AG08396 (cell line): ENCODE results near the gene CALHM2.

Experiments
- DNase-seq: peaks from one replicate; pipeline ENCODE4 v3.0.0; 2012; ENCODE audit warnings: low spot score, mixed read lengths

CALHM2 gene

GRCh38 chr10:103475437-103475836 lies 23.3 kb upstream of the CALHM2 start:
- DNase-seq: no peak

GRCh38 chr10:103474077-103474476 lies 21.9 kb upstream of the CALHM2 start:
- DNase-seq: no peak

GRCh38 chr10:103473261-103473671 lies 21.1 kb upstream of the CALHM2 start:
- no peak for DNase-seq

GRCh38 chr10:103472005-103472404 lies 19.8 kb upstream of the CALHM2 start:
- no peak for DNase-seq

DNA sequence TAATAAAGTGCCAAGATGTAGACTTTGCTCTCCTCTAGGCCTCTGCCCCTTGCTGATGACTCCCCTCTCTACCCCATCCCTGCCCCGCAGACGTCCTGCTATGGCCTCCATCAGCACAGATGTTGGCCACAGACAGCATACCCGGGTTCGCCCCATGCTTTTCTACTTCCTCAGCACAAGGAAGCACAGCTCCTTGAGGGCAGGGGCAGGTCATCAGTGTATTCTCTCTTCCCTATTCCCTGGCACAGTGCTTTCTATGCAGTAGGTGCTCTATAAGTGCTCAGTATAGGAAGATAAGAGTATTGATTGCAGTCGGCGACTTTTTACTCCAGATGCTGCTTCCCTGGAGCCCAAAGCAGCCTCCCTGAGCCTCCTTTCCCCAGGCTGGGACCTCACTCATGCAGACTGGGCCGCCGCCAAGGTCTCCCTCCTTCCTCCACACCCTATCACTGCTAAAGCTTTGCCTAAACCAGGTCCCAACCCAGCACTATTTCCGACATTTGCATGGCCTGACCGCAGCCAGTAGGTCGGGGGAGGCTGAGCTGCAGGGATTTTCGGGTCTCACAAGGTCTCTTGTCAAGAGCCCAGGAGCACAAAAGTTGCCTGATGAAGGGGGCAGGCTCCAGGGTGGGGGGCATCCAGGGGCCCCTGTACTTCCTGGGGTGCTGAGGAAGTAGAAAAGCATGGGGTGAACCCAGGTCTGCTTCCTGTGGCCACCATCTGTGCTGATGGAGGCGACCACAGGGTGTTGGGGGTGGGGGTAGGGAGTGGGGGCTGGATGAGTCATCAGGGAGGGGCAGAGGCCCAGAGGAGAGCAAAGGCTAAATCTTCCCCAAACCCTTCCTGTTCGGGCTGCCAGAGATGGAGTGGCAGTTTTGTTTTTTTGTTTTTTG lies 18.8 kb upstream of the CALHM2 start:
- no peak for DNase-seq

GRCh38 chr10:103469201-103469600 lies 17.0 kb upstream of the CALHM2 start:
- no peak for DNase-seq

GRCh38 chr10:103467406-103467805 lies 15.2 kb upstream of the CALHM2 start:
- no peak for DNase-seq

DNA sequence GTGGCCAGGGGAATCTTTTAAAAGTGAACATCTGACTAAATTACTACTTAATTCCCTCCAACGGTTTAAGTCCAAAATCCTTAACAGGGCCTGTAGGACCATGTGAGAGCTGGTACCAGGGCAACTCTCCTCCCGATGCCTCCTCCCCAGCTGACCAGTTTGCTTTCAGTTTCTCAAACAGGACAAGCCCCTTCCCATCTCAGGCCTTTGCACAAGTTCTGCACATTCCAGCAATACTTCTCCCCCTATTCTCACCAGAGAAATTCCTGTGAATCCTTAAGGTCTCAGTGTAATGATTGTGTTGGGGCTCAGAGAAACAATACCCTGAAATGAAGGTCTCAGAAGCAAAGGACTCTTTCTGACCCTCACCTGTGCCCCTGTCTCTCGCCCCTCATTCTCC lies 14.6 kb upstream of the CALHM2 start:
- no peak for DNase-seq

DNA sequence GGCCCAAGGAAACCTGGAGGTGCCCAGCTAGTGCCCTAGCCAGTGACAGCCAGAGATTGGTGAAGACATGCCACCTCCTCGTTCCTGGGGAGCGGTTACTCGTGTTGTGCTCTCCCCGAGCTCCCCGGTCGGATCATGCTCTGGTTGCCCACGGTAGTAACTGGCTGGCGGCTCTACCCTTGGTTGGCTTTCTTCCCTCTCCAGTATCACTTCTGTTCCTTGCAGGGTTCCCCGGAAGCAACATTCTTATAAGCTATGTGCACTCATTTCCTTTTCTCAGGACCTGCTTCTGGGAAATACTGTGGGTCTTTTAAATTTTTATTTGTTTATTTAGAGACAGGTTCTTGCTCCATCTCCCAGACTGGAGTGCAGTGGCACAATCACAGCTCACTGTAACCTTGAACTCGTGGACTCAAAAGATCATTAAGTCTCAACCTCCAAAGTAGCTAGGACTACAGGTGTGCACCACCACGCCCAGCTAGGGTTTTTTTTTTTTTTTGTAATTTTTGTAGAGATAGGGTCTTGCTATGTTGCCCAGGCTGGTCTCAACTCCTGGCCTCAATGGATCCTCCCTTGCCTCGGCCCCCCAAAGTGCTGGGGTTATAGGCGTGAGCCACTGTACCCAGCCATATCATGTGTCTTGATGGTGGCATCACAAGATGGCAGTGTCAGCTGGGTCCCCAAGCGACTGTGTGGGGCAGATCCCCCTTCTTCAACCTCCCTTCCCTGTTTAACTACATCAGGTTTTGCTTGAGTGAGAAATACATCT lies 13.4 kb upstream of the CALHM2 start:
- DNase-seq: no peak

DNA sequence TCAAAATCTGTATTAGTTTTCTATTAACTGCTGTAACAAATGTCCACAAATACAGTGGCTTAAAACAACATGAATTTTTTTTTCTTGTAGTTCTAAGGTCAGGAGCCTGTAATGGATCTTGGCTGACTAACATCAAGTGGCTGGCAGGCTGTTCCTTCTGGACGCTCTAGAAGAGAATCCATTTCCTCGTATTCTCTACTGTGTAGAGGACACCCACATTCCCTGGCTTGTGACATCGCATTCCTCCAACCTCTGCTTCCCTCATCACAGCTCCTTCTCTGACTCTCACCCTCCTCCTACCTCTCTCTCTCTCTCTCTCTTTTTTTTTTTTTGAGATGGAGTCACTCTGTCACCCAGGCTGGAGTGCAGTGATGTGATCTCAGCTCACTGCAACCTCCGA lies 11.3 kb upstream of the CALHM2 start:
- DNase-seq: no peak

- no peak for DNase-seq
Observed at GRCh38 chr10:103459615-103460014, 7.4 kb upstream of the CALHM2 start.

GRCh38 chr10:103458720-103459119 lies 6.5 kb upstream of the CALHM2 start, which contains the start of gene CALHM1:
Gene CALHM1 (minus strand): TSS chr10:103458900. CDS start chr10:103458751, 149 bp downstream.
- no peak for DNase-seq

DNA sequence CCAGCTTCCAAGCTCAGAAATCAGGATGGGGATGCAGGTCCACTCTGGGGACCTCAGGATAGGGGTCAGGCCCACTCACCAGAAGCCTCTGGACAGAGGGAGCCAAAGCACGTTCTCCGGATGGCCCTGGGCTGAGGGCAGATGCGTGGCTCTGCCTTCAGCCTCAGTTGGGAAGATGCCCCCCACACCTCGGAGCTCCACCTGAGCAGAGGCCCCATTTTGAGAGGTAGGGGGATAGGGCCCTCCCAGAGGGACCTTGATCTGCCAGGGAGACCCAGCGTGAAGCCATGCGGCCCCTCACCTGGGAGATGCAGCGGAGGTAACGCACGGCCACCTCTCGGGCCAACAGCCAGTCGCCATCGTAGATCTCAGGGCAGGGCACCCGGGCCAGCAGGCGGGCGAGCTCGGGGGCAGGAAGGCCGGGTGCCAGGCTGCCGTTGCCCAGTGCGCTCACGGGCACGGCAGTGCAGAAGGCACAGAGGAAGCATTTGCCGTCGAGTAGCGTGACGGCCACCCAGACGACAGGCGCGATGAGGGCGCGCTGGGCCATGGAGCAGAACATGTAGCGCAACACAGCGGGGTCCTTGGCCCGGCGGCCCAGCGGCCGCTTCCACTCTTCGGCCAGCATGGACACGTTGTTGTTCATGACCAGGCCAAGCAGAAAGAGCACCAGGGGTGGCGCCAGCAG lies 5.9 kb upstream of the CALHM2 start:
- no peak for DNase-seq

GRCh38 chr10:103457176-103457712 lies 5.1 kb upstream of the CALHM2 start:
- no peak for DNase-seq

GRCh38 chr10:103456074-103456660 lies 4.0 kb upstream of the CALHM2 start:
- no peak for DNase-seq

DNA sequence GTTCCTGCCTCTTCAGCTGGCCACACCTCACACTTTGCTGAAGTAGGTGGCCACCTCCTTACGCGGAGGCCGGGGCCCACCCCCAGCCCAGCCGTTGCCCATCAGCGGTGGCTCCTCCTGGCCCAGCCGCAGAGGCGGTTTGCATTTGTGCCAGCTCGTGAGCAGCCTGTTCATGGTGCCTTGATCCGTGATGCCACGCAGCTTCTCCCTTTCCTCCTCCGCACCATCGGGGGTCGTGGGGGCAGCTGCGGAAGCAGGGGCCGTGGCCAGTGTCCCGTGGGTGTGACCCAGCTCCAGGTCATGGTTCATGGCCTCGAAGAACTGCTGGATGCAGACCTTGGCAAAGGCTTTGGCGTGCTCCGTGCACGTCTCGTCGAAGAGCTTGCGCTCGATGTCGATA lies 3.1 kb upstream of the CALHM2 start:
- no peak for DNase-seq

DNA sequence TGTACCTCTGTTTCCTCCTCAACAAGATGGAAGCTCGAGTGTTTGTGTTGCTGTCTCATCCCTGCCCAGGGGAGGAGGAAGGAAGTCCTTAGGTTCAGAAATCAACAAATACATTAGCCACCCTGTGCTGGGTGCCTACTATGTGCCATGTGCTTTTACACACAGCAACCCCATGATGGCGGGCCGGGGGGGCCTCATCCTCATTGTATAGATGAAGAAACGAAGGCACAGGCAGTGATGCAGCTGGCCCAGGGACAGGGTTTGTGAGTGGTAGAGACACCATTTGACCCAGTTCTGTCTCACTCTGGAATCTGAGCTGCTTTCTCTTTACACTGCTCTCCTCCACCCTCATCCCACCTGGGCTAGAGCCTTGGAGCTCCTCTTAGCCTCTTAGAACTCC lies 1.9 kb upstream of the CALHM2 start:
- DNase-seq: no peak

DNA sequence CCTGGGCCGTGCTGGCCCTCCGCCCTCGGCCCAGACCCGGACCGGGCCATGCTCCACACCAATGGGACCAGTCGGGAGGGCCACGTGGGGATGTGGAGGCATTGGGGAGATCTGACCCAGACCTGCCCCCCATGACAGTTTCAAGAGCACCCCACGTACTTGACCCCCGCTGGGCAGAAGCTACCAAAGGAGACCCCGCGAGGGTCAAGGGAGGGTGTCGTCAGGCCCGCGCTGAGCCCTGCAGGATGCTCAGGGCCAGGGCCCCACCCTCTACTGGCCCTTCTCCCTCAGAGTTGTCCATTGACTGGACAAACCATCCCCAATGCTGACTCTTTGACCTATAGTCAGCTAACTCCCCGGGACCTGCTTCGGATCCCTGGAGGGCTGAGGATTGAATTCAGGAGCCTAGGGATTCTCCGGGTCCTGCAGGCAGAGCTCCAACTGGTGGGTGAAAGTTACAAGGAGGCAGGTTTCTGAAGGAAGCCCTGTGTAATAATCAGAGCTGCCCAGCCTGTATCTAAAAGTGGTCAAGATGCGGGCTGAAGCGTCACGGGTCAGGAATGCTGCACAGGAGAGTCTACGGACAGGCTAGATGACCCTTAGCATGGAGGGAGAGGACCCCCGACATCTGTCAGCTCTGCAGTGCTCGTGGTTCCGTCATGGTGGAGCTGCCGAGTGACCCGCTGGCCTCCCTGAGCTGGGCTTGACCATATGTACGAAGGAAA lies 498 bp upstream of the CALHM2 start:
- DNase-seq: peak; percentile 62

- DNase-seq: peak; percentile 84
Observed at GRCh38 chr10:103451091-103451813, 918 bp downstream of the CALHM2 start.

DNA sequence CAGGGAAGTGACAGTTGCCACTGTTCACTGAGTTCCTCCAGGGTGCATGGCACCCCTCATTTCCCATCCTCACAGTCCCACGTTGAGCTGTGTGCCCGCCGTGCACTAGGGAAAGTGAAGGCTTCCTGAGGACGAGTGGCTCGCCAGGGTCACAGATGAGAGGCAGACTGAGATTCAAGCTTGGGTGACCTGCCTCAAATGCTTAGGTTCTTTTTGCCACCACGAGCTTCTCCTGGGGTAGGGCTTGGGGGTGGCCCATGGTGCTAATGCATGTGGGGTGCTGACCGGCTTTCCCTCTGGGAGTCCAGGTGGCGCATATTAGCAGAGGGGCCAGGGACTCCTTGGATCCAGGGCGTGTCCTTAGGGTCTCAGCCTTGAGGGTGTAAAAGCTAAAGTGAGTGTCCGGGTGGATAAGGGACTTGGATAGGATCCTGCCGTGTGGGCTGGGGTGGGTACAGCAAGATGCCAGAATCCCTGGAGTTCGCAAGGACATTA lies 1.9 kb downstream of the CALHM2 start:
- no peak for DNase-seq
